GM21423 (cell line): ENCODE measurements around the gene USP44.

ENCODE experiments used
- ATAC-seq: cut with Tn5 transposase; IDR thresholded peaks from one replicate; pipeline ENCODE4 v1.9.1; 2021; ENCODE audit warnings: mild to moderate bottlenecking, moderate library complexity; ENCODE audit not compliant: unreplicated experiment

USP44 gene

GRCh38 chr12:95548539-95549391, 2.5 kb downstream of the USP44 start:
- no peak for ATAC-seq

DNA sequence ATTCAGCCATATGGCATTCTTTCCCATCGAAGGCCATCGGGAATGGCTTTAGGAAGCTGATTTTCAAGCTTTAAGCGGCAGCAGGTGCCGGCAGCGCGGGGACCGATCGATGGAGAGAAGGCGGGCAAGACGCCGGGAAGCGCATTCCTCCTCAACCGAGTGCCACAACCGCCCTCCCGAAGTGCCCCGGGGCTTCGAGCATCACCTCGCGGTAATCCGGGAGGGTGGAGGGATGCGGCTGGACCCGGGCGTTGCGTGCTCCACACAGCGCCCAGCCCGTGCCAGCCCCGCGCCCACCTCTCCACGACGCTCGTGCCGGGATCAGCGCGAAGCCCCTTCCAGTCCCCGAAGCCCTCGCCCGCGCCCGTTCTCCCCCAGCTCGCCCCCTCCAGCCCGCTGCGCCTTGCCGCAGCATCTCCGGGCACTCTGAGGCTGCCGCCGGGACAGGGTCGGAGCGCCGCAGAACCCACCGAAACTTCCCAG, 3.2 kb downstream of the USP44 start:
- ATAC-seq = no peak

DNA sequence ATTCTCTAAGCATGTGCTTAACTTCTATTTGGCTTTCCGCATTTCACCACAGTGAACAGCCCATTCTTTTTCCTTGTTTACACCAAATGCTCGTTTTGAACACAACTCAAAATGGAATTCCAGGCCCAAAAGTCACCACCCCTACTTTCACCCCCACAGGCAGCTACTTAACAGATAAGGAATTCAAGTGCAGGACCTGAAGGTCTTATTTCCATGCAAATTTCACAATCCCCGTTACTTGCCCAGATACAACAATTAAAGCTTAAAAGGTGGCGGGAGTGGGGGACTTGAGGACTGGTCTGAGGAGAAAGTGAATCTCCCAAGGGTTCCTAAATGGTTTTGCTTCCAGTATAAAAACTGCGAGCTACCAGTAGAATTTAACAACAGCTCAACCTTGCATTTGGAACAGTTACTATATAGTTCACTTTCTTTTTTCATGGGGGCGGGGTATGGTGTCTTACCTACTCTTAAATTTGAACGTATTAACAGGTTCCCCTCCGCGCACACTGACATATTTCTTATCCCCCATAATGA, 3.7 kb downstream of the USP44 start:
- no peak for ATAC-seq

DNA sequence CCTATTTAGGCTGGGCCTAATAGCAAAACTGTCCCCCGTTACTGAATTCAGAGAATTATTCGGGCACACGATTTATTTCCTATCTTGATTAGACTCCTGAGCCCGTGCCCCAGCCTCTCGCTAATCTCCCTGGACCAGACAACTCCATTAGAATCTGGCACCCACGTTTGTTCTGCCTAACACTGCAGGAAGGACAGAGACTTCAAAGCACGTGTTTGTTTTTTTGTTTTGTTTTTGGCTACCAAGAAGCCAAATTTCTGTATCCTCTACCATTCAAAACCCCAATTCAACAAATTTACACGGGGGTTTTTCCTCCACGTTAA, 4.8 kb downstream of the USP44 start:
- ATAC-seq = no peak

DNA sequence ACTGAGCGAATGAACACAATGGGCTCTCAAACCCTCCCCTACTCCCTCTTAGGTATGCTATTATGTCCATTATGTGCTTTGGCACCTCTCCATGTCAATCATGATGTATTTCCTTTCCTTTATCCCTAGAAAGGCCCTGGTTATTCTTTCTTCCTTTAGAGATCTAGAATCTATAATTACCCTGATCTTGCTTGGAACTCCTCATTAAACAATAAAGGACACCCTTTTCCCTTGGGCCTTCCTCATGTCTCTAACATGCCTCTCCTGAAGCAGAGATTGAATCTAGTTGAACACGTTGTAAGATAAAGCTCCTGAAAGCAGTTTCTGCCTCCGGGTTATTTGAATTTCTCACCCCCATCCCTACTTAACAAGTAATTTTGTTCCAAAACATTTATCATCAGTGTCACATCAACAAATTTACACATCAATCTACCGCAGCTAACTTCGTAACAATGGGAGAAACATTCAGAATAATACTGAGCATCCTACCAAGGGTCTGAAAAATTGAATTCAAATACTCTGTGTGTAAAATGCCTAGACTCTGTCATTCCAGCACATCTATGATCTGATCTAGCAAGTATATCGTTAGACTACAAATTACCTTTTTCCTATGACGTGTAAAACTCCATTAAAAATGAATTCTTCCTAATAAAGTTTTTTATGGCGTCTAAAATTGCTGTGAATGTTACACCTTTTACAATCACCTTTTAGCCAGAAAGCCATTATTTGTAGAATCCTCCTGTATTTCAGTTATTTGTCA, 5.4 kb downstream of the USP44 start:
- ATAC-seq = no peak

- ATAC-seq = no peak
Measured at GRCh38 chr12:95545303-95545702, 6.0 kb downstream of the USP44 start.

DNA sequence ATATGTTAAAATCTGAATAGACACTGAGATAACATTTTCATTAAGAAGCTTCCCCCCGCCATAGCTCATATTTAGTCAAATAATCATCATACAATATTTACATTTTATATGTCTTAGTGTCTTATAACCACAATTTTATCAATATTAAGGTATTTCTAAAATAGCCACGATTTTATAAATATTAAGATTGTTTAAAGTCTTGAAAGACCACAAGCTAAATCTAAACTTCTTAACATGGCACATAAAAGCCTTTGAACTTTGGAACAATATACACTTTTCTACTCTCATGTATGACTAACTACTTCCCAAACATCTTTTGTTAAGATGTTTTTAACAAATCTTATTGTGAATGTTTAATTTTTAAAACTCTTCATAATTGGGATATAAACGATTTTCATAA, 6.5 kb downstream of the USP44 start:
- ATAC-seq = no peak

GRCh38 chr12:95543305-95543704, 8.0 kb downstream of the USP44 start:
- no peak for ATAC-seq

GRCh38 chr12:95541436-95541835, 9.8 kb downstream of the USP44 start:
- ATAC-seq = no peak

DNA sequence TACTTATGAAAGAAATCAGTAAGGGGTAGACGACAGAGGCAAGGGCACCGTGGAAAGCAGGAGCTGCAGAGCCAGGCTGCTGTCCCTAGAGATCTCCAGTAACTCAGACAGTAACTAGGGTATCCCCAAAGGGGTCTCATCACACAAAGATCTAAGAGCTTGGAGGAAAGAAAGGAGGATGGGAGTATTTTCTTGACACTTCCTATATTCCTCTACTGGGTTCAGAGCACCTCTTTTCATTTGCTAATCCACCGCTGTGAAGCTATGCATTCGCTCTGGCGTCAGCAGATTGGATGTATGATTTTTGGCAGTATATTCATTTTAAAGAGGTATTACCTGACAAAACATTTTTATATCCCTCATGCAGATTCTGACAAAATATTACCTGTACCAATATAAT, 12.6 kb downstream of the USP44 start:
- no peak for ATAC-seq

DNA sequence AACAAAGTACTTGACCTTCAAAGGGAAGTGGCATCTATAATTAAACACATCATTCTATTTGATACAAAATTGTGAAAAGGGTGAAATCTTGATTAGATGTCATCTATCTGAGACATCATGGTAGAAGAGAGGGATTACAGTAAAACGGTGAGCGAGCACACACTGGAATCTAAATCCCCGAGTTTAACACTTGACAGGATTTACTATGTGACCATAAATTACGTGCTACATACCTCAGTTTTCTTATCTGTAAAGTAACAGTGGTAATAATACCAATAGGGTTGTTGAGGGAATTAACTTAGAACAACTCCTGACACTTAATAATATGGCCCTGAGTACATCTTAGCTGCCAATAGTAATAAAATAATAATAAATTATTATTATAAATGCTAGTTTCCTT, 13.3 kb downstream of the USP44 start:
- ATAC-seq = no peak

DNA sequence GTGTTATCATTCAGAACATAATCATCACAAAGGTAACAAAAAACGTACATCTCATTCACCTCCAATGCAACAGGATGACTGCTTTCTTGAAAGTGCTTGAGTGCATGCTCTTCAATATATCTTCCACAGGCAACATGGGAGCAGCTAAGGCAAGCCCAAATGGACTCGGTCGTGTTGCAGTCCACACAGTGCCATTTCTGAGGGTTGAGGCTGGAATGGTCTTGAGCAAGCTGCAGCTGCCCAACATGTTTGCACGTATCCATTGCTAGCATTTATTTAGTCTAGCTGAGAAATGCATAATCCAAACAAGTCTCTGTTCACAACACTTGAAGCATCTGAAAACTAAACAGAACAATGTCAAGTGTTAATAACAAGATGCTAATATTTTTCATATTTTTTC, 17.3 kb downstream of the USP44 start:
- ATAC-seq = no peak

GRCh38 chr12:95532851-95533250, 18.4 kb downstream of the USP44 start:
- no peak for ATAC-seq

DNA sequence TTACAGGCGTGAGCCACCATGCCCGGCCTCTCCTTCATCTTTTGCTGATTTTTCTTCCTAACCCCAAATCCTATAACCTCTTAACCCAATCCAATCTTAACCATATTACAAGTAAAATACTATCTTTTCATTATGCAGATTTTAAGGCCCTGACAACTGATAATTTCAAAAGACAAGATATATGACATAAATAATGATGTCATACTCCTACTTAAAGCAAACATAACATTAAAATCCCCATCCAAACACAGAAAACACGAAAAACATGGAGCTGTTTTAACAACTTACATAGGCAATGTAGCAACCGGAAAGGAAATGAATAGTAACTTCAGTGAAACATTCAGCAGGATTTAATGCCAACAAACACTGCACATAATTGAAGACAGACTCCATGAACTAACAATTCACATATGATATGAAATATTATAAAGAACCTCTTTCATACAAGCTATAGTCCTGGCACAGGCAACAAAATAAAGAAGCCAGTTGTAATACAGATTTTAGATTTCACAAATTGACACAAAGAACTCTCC, 21.5 kb downstream of the USP44 start:
- ATAC-seq = no peak

- ATAC-seq = no peak
Measured at GRCh38 chr12:95528431-95528830, 22.8 kb downstream of the USP44 start.

DNA sequence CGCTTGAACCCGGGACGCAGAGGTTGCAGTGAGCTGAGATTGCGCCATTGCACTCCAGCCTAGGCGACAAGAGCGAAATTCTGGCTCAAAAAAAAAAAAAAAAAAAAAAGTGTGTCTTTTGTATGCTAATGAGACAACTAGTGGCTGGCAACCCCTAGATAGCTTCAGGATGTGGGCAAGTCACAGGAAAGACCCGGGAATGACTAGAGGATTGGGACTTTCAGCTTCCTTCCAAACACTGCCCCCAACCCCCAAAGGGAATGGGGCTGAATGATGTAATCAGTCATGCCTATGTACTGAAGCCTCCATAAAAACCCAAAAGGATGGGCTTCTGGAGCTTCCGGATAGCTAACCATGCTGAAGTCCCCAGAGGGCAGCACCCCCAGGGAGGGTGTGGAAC, 28.6 kb downstream of the USP44 start:
- ATAC-seq = no peak

DNA sequence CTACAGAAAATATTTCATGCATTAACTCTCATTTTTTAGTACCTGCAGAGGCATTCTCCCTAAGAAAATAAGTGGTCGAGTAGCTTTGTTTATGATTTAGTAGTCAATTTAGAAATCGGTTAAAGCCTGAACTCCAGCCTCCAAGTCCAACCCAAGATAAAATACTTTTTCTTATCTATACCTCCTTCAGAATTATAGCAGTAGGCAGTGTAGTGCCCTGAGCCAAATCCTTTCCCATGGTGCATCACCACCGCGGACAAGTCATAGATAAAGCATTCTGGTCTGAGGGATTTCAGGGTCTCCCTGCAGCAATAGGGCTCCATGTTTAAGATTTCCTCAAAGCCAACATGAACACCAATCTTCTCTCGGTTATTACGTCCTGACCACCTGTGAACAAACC, 30.5 kb downstream of the USP44 start:
- no peak for ATAC-seq

- no peak for ATAC-seq
Measured at GRCh38 chr12:95518944-95519343, 32.3 kb downstream of the USP44 start.

GRCh38 chr12:95517246-95517645, 34.0 kb downstream of the USP44 start:
- ATAC-seq = no peak

DNA sequence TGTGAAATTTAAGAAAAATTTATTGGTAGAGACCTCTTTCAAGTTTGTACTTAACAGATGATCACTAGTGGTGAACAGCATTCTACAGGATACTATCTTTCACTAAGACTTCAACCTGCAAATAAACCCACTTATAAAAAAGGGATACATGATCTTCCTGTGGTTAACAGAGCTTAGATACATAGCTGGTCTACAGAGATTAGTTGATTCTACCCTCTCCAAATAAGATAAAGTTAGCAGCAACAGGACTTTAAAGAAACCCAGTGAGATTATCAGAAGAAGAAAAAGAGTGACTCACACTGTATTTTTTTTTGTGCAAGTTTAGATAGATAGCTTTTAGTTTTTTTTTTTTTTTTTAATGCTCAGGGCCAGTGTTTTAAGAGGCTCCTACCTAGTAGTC, 34.5 kb downstream of the USP44 start:
- ATAC-seq = no peak

DNA sequence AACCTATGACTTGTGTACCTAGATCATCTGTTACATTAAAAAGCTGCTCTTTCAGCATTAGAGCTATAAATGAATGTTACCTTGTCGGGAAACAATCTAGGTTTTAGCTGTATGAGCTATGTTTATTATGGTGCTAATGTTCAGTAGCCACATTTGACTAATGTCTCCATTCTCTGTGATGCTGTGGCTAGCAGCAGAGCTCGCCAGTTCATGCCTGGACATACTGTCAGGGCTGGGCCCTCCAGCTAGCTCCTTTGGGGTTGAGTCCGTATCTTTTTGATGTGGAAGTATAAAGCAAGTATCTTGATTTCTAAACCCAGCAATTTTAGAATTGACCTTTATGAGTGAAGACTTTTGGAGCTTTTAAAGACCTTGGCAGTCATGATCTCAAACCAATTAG, 36.1 kb downstream of the USP44 start:
- no peak for ATAC-seq

DNA sequence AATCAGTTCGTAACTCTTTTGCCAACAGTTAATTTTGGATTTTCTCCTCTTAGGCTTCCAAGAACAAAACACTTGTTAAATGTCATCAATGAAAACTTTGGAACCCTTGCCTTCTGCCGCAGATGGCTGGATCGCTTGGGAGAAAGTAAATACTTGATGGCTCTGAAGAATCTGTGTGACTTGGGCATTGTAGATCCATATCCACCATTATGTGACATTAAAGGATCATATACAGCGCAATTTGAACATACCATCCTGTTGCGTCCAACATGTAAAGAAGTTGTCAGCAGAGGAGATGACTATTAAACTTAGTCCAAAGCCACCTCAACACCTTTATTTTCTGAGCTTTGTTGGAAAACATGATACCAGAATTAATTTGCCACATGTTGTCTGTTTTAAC, 37.7 kb downstream of the USP44 start:
- no peak for ATAC-seq
